C1 segment of cervical spinal cord (tissue), 14 donors: ENCODE data around the gene TRIM75.
"Not testable (repeated sequence)": the region's sequence is repeated elsewhere in the genome, so short reads cannot be mapped to it uniquely, and the experiment has no call there.

Experiments used
- DNase-seq, 14 donors: peaks; one replicate each; lab custom pipeline; 2025; lab: John Stamatoyannopoulos, UW

Gene TRIM75

DNA sequence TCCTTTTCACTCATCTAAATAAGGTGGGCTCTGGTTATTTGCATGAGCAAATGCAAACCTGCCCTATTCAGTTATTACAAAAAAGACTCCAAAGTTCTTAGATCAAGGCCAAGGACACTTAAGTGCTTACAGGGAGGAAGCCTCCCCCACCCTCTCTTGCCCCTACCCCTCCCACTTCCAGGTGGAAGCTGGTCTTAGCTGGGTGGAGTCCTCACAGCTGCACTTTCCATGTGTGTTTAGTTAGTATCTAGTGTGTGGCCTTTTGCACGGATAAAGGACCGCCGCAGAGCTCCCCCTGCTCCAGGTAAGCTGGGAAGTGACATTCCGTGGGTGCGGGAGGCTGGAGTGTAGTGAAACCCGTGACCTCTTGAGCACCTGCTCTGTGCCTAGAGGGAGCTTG, at the start of gene TRIM75:
TRIM75 (plus strand) TSS at position 222 of the 400 bp plus-strand sequence. CDS start 5,282 bp downstream, outside the sequence.
- DNase-seq = no peak

DNA sequence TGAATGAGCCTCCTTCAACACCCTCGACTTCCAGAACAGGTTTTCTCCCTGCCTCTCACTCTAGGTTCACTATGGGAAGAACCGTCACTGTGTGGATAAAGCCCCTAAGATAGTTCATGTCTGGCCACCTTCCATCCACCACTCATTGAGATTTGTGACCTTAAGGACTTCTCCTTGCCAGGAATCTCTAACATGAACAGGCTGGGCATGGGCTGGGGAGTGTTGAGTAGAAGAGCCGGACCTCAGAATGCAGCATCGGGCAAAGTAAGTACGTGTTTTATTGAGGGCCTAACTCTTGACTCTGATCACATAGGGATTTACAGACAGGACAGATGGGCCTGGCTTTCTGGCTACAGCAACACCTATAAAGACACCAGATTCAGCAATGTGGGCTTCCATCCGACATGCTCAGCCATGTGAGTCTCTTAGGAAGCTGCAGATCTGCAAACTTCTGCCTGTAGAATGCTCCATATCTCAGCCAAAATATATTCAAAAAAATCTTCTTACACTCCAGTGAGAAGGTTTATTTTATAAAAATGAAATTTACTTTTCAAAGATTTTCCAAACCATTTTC, 48.2 kb upstream of the TRIM75 start:
- no peak for DNase-seq

DNA sequence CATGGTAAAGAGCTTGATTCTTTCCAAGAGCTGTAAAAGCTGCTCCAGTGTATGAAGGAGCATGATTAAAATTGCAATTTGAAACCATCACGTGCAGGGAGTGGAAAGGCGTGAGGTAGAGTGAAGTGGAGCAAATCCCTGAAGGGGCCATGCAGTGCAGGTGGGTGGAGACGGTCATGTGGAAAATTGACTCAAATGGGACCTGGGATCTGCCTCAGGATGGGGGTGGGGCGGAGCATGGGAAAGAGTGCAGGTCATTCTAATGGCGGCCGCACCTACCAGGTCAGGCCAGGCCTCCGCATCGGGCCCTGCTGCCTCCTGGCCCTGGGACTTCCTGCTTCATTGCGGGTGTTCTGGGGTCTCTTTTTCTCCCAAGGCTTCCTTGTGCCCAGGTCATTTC, 47.2 kb upstream of the TRIM75 start:
- DNase-seq = no peak

DNA sequence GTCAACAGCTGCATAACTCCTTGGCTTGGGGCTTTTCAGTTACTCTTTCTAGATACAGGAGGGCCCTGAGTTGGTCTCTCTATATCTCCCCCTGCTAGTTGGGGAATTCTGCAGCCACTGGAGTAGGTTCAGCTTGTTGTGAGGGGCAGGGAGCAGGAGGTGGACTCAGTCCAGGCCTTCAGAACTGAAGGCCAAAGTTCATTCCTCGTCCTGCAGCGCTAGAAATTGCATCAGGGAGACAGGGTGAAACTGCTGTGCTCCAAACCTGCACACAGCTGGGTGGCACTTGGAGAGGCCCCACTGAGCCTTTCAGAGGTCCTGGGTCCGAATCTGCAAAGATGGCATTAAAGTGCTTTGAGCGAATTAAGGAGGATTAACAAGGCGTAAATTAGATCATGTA, 46.8 kb upstream of the TRIM75 start:
- no peak for DNase-seq

DNA sequence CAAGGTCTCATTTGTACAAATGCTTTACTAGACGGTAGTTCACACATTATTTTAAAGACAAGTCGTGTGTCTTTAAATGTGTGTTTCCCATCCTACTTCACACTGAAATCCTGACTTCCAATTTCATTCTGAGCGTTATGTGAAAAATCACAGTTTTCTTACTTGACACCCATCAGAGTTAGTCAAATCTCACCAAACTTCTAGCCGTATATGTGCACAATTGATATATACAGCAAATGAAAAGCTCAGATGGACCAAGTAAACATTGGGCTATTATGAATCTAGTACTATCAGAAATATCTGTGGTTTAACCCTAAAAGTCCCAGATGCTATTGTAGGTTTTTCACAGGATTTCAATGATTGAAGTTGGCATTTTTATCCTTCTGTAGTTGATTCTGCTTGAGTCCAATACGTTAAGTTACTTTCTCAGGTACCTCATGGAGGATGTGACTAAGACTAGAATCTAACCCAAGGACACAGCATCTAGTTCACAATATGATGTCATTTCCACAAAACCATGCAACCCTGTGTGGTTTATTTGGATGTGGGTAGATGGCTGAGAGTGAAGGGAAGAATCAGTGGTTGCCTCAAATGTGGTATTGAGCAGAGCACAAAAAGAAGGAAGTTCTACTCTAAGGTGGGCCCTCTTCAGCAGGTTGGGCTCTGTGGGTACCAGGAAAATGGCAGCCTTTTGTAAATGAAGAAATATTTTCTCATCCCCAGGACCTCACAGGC, 44.0 kb upstream of the TRIM75 start:
- no peak for DNase-seq

DNA sequence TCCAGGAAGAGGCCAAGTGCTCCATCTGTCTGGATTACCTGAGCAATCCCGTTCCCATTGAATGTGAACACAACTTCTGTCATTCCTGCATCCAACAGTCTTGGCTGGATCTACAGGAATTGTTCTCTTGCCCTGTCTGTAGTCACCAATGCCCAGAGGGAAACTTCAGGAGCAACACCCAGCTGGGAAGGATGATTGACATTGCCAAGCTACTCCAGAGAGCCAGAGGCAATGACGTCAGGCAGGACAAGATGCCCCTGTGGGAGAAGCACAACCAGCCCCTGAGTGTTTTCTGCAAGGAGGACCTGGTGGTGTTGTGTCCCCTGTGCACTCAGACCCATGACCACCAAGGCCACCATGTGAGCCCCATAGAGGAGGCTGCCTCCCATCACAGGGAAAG, 43.2 kb upstream of the TRIM75 start:
- no peak for DNase-seq

DNA sequence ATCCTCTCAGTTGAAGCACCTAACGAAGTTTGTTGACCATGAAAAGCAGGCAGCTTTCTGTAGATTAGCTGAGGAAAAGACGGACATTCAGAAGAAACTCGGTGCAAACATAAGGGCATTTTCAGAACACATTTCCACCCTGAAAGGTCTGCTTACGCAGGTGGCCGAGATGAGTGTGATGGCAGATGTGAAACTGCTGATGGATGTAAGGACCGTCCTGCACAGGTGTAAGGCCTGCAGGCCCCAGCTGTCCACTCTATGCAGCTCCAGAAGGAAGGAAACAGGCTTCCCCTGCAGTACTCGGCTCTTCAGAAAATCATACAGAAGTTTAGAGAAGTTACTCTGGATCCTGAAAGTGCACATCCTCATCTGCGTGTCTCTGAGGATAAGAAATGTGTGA, 42.7 kb upstream of the TRIM75 start:
- DNase-seq = no peak

DNA sequence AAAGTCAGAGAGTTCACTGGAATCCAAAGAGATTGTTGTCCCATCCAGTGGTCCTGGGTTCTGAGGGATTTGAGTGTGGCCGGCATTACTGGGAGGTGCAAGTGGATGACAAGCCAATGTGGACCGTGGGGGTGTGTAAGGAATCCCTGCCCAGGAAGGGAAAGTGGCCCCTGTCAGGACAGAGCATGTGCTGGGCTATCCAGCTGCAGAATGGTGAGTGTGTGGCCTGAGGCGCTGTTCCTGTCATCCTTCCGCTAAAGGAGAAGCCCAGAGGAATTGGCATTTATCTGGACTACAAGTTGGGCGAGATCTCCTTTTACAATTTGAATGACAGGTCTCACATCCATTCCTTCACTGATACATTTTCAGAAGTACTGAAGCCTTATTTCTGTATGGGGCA, 42.3 kb upstream of the TRIM75 start:
- no peak for DNase-seq

DNA sequence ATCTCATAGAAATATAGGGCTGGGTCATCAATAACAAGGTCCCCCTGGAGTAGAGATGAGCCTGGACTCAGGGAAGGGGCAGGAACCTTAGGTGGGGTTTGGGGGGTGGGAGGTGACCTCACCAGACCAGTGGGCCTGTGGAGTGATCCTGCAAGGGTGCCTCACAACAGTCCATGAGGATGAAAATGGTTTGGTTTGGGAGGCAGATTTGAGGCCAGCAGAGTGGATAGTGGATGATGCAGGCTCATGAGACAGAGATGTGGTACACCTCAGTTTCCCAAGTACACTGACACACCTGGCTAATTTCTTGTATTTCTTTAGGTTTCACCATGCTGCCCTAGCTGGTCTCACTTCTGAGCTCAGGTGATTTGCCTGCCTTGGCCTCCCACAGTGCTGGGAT, 40.0 kb upstream of the TRIM75 start:
- DNase-seq = no peak

DNA sequence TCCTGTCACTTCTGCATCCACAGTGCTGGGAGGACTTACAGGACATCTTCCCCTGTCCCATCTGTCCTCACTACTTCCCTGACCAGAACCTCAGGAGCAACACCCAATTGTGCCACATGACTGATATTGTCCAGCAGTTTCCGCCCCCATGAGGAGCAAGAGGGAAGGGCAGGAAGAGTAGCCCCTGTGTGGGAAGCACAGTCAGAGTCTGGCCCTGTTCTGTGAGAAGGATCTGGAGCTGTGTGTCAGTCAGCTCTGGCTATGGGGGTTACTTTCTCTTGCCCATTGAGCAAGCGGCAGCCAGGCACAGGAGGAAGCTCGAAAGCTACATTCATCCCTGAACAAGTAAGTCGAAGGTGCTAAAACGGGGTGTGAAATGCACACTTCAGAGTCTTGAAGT, 36.7 kb upstream of the TRIM75 start:
- DNase-seq = no peak

DNA sequence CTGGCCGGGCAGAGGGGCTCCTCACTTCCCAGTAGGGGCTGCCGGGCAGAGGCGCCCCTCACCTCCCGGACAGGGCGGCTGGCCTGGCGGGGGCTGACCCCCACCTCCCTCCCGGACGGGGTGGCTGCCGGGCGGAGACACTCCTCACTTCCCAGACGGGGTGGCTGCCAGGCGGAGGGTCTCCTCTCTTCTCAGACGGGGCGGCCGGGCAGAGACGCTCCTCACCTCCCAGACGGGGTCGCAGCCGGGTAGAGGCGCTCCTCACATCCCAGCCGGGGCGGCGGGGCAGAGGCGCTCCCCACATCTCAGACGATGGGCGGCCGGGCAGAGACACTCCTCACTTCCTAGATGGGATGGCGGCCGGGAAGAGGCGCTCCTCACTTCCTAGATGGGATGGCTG, 33.7 kb upstream of the TRIM75 start:
- DNase-seq = not testable (repeated sequence)

DNA sequence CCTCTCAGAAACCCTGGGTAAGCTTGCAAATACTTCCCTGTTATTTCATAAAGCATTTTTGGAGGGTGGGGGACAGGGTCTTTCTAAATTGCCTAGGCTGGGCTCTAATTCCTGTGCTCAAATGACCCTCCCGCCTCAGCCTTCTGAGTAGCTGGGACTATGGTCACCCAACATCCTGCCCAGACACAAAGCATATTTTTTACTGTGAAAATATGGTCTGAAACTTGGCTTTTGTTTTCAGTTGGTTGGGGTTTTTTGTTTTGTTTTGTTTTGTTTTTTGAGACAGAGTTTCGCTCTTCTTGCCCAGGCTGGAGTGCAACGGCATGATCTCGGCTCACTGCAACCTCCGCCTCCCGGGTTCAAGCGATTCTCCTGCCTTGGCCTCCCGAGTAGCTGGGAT, 27.9 kb upstream of the TRIM75 start:
- DNase-seq = not testable (repeated sequence)

DNA sequence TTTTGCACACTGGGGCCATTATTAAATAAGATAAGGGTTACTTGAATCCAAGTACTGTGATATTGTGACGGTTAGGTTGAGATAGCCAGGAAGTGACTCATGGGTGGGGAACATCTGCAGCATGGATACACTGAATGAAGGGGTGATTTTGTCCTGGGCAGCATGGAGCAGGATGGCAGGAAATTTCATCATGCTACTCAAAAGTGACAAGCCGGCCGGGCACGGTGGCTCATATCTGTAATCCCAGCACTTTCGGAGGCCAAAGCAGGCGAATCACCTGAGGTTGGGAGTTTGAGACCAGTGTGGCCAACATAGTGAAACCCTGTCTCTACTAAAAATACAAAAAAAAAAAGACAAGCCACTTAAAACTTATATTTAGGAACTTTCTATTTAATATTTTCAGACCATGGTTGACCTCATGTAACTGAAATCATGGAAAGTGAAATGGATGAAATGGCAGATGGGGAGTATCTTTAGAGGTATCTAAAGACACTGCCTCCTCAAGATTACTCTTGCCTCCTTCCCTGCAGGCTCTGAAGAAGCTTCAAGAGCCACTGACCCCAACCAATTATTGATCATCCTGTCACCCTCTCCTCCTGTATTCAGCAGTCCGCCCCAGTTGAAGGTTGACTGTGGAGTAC, 25.8 kb upstream of the TRIM75 start:
- DNase-seq = peak in 3 of 14 donors; percentile 10 to 32 (median 13)

DNA sequence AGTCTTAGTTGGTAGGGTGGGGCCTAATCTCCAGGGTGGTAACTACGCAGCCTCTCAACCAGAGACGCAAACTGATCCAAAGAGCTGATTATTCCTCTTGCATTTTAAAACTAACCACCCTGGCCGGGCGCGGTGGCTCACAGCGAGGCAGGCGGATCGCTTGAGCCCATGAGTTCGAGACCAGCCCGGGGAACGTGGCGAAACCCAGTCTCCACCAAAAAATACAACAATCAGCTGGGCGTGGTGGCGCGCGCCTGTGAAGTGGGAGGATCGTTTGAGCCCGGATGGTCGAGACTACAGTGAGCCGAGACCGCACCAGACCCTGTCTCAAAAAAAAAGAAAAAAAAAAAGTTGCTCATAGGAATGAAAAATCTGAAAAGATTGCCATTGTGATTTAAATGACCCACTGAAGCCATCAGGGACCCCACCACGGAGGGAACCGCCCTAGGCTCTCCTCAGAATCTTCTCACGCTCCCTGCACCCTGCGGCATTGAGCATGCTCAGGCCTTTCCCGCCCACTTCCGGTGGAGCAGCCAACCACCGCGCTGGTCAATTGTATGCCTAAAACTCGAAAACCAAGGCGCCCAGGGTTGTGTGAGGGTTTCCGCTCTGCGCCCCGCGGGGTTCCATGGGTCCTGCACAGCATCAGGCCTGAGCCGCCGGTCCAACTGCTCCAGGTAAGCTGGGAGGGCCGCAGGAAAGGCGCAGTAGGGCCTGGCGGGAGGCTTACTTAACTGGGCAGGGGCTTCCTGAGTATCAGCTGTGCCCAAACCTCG, 22.0 kb upstream of the TRIM75 start, which contains the start of gene TRIM60:
TRIM60 (plus strand) TSS at position 564 of the 776 bp plus-strand sequence. CDS start 8,074 bp downstream, outside the sequence.
- no peak for DNase-seq

DNA sequence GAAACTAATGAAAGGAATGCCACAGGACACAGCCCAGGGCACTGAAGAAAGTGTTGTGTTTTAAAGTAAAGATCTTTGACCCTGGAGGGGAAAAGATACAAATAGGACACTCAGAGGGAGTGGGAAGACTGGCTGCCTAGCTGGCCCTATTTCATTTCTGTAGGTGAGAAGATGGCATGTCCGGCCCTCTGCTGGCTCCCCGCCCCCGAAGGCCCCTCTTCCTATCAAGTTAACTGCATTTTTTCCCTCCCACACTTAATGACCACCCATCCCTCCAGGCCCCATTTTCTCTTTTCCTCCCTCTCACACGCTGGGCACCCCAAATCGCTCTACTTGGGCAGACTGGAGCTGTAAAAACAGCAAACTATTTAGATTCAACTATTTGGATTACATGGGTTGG, 5.5 kb upstream of the TRIM75 start:
- DNase-seq = no peak

DNA sequence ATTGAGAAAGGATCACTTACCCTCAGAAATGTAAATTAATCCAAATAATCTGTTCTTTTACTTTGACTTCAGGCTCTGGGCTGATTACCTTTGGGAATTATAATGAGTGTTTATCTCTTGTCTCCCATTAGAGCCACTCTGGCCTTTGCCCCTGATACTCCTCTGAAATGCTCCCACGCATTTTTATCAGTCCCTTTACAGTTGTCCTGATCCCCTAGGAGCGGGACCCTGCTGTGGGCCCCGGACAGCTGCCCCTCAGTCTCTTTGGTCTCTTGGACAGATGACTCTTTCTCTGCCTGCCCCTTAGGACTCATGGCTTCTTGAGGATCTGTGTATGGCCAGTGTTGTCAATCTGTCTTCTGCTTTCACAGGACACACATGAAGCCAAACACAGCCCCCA, 1.0 kb upstream of the TRIM75 start:
- no peak for DNase-seq

DNA sequence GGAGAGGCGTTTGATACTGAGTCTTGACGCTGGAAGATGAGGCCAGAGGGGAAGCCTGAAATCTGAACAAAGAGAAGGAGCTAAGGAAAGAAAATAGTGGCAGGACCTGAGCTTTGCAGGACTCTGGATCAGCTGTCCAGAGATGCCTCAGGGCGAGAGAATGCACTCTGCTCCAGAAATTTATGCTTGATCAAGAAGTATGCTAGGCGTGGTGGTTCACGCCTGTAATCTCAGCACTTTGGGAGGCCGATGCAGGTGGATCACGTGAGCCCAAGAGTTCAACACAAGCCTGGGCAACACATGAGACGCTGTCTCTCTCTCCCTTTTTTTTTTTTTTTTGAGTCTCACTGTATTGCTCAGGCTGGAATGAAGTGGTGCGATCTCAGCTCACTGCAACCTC, 1.9 kb downstream of the TRIM75 start:
- DNase-seq = no peak

DNA sequence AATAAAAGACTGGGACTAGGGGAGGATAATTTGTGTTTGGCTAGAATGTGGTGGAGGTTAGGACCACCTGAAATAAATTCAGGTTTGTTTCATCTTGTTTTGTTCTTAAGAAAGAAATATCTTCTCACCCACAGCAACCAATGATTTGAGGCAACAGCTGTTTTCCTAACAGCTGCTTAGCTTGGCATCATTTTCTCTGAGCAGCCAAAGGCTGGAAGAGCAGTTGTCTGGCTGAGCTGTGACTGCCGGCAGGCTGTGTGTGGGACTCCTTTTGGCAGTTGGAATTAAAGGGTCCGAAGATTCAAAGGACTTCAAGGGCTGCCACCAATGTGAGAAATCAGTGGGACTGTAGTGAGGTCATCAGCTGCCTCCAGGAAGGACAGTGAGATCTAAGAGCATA, 5.0 kb downstream of the TRIM75 start:
- DNase-seq = no peak

DNA sequence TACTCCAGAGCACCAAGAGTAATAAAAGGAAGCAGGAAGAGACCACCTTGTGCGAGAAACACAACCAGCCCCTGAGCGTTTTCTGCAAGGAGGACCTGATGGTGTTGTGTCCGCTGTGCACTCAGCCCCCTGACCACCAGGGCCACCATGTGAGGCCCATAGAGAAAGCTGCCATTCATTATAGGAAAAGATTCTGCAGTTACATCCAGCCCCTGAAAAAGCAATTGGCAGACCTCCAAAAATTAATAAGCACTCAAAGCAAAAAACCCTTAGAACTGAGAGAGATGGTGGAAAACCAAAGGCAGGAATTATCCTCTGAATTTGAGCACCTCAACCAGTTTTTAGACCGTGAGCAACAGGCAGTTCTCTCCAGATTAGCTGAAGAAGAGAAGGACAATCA, 5.7 kb downstream of the TRIM75 start:
- no peak for DNase-seq

DNA sequence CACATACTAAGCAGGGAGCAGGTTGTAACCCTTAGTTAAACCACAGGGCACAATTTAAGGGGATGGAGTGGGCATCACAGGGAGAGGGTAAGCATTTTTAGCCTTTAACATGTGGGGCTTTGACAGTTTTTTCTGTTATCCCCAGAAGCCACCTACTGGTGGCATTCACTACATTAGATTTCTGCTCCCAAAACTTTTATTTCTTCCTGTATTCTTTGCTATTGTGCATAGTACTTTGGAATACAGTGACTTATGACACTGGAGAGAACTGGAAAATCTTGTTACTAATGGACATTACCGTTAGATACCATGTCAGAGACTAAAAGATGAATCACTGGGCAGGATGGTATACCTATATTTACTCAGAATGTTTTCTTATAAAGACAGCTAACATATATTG, 7.3 kb downstream of the TRIM75 start:
- DNase-seq = no peak

DNA sequence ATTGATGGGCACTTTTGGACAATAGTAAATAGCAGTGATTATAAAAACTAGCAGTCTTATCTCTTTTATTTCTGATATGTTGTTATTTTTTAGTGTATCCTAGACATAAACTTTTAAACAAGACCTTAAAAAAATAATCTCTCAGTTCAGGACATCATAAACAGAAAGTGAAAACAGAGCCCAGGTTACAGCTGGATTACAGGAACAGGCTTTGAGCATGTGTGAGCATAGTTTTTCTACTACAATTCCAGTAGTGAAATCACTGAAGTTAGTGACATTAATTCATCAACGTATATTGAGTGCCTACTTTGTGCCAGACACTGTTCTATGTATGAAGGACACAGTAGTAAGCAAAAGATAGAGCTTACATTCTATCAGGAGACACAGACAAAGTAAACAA, 16.9 kb downstream of the TRIM75 start:
- DNase-seq = no peak

DNA sequence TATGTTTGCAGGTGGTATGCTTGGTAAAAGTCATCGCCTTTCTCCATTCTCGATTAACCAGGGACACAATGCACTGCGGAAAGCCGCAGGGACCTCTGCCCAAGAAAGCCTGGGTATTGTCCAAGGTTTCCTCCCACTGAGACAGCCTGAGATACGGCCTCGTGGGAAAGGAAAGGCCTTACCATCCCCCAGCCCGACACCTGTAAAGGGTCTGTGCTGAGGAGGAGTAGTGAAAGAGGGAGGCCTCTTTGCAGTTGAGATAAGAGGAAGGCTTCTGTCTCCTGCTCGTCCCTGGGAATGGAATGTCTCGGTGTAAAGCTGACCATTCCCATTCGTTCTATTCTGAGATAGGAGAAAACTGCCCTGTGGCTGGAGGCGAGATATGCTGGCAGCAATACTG, 19.7 kb downstream of the TRIM75 start:
- DNase-seq = not testable (repeated sequence)
